ENCODE data around the gene PHACTR1.

GRCh38 chr6:13124131-13124530 lies 407.6 kb downstream of the PHACTR1 start:
- TF ChIP-seq CTCF (IDR thresholded peaks at IDR 0.05) = no peak
- no peak for TF ChIP-seq CEBPB (IDR thresholded peaks at IDR 0.05)

Data from A549 (cell line).